Panc1 (cell line): Measurements from ENCODE around the gene RRAS.

Experiments used
- POLR2AphosphoS5 ChIP-seq: IDR thresholded peaks from 2 replicates; pipeline ENCODE4 v1.6.1; 2012; ENCODE audit warnings: mild to moderate bottlenecking, low read depth, low read length, moderate library complexity
- SIN3A ChIP-seq: IDR thresholded peaks from 2 replicates; pipeline ENCODE4 v1.6.1; 2012; ENCODE audit warnings: low read depth, mild to moderate bottlenecking, low read length, moderate library complexity, borderline replicate concordance; ENCODE audit not compliant: insufficient read depth
- TCF7L2 ChIP-seq: IDR thresholded peaks from 2 replicates; pipeline ENCODE4 v1.6.1; 2011; ENCODE audit warnings: mild to moderate bottlenecking, low read depth, low read length, inconsistent platforms
- TF ChIP-seq, protein P1 (sequence below): fragments of 450-650 bp; IDR thresholded peaks from 2 replicates; pipeline ENCODE4 v1.5.1; 2017; ENCODE audit warnings: mild to moderate bottlenecking
- TF ChIP-seq, protein P2 (sequence below), 2 experiments: IDR thresholded peaks; 2 replicates each; pipeline ENCODE4 v1.6.1; 2011 to 2012; ENCODE audit warnings: low read depth in 2 of 2, control low read depth in 1 of 2, low read length in 1 of 2, mild to moderate bottlenecking in 1 of 2, moderate library complexity in 1 of 2; ENCODE audit not compliant: insufficient read depth in 1 of 2

DNA sequence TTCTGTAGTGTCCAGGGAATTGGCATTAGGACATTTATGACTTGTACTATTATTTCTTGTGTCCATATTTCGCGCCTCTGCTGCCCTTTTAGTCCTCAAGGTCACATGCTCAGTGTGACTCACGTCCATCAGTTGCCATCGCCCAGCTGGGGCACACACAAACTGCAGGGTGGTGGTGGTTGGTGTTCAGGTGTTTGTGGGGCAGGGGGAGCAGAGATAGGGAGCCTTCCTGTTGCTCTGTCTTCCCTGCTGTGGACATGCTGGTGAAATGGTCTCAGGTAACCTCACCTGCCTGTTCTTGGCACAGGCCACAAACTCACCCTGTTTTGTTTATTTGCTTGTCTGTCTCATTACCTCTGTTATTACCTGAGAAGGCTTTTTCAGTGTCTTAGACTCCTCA lies 26.6 kb downstream of the RRAS start:
- no peak for TF ChIP-seq SIN3A
- TF ChIP-seq, protein P1, sequence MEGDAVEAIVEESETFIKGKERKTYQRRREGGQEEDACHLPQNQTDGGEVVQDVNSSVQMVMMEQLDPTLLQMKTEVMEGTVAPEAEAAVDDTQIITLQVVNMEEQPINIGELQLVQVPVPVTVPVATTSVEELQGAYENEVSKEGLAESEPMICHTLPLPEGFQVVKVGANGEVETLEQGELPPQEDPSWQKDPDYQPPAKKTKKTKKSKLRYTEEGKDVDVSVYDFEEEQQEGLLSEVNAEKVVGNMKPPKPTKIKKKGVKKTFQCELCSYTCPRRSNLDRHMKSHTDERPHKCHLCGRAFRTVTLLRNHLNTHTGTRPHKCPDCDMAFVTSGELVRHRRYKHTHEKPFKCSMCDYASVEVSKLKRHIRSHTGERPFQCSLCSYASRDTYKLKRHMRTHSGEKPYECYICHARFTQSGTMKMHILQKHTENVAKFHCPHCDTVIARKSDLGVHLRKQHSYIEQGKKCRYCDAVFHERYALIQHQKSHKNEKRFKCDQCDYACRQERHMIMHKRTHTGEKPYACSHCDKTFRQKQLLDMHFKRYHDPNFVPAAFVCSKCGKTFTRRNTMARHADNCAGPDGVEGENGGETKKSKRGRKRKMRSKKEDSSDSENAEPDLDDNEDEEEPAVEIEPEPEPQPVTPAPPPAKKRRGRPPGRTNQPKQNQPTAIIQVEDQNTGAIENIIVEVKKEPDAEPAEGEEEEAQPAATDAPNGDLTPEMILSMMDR, result no peak
- TF ChIP-seq POLR2AphosphoS5, result no peak
- TF ChIP-seq, protein P2, sequence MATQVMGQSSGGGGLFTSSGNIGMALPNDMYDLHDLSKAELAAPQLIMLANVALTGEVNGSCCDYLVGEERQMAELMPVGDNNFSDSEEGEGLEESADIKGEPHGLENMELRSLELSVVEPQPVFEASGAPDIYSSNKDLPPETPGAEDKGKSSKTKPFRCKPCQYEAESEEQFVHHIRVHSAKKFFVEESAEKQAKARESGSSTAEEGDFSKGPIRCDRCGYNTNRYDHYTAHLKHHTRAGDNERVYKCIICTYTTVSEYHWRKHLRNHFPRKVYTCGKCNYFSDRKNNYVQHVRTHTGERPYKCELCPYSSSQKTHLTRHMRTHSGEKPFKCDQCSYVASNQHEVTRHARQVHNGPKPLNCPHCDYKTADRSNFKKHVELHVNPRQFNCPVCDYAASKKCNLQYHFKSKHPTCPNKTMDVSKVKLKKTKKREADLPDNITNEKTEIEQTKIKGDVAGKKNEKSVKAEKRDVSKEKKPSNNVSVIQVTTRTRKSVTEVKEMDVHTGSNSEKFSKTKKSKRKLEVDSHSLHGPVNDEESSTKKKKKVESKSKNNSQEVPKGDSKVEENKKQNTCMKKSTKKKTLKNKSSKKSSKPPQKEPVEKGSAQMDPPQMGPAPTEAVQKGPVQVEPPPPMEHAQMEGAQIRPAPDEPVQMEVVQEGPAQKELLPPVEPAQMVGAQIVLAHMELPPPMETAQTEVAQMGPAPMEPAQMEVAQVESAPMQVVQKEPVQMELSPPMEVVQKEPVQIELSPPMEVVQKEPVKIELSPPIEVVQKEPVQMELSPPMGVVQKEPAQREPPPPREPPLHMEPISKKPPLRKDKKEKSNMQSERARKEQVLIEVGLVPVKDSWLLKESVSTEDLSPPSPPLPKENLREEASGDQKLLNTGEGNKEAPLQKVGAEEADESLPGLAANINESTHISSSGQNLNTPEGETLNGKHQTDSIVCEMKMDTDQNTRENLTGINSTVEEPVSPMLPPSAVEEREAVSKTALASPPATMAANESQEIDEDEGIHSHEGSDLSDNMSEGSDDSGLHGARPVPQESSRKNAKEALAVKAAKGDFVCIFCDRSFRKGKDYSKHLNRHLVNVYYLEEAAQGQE (IDR thresholded peaks at IDR 0.05; ENCODE audit: insufficient read depth in 1 of 2, low read depth in 2 of 2, low read length in 1 of 2), result no peak
- no peak for TF ChIP-seq TCF7L2
